Right lobe of liver (tissue), 4 donors: ENCODE measurements around the gene BTG2.

ENCODE experiments used
- CTCF ChIP-seq, 4 donors: fragments of 200-600 bp in 3 of 4; fragments of 450-650 bp in 1 of 4; IDR thresholded peaks; one replicate each; pipeline versions ENCODE4 v1.5.1 to v1.8.0; 2016 to 2022; ENCODE audit warnings: antibody characterized with exemption in 4 of 4, mild to moderate bottlenecking in 2 of 4
- POLR2A ChIP-seq: fragments of 450-650 bp; IDR thresholded peaks from one replicate; pipeline ENCODE4 v1.6.1; 2017; ENCODE audit warnings: antibody characterized with exemption, mild to moderate bottlenecking
- donor health status: DM: no; HTN: no; CAD: no.
- donor health status: DM: no; HTN: no; CAD: no.
- donor health status: DM: no; HTN: yes; CAD: no.

- TF ChIP-seq CTCF (IDR thresholded peaks at IDR 0.05) (no peak), POLR2A (no peak)
Measured at GRCh38 chr1:203286161-203286984, 18.9 kb upstream of the BTG2 start.
